Suprapubic skin (tissue), 4 donors: Measurements from ENCODE around the gene FTCDNL1. TPM values are rescaled to one million over a fixed set of nuclear protein-coding genes. Genes with fewer than 3 reads are reported as not detected.

ENCODE experiments used
- DNase-seq, 2 donors: peaks; one replicate each; pipeline ENCODE4 v3.0.0-alpha.2; 2019; ENCODE audit warnings: low spot score in 2 of 2
- H3K27ac ChIP-seq: fragments of 200-600 bp; sonication (generic); one replicate; pipeline ENCODE4 v1.5.1; 2019
- H3K27me3 ChIP-seq: fragments of 200-600 bp; sonication (generic); one replicate; pipeline ENCODE4 v1.5.1; 2019
- H3K36me3 ChIP-seq: fragments of 200-600 bp; sonication (generic); one replicate; pipeline ENCODE4 v1.5.1; 2019
- H3K4me1 ChIP-seq: fragments of 200-600 bp; sonication (generic); one replicate; pipeline ENCODE4 v1.5.1; 2019
- H3K4me3 ChIP-seq: fragments of 200-600 bp; sonication (generic); one replicate; pipeline ENCODE4 v1.5.1; 2019; ENCODE audit warnings: mild to moderate bottlenecking
- H3K9me3 ChIP-seq: fragments of 200-600 bp; sonication (generic); one replicate; pipeline ENCODE4 v1.5.1; 2019
- CTCF ChIP-seq, 2 donors: fragments of 200-600 bp in 1 of 2; fragments of 450-650 bp in 1 of 2; sonication (generic) in 1 of 2; IDR thresholded peaks; one replicate each; pipeline ENCODE4 v1.5.1; 2016 to 2019; ENCODE audit warnings: antibody characterized with exemption in 2 of 2, mild to moderate bottlenecking in 1 of 2, moderate library complexity in 1 of 2
- EP300 ChIP-seq: sonication (generic); formaldehyde crosslinking; IDR thresholded peaks from one replicate; pipeline ENCODE4 v1.6.1; 2017; ENCODE audit warnings: antibody characterized with exemption
- POLR2A ChIP-seq, 2 donors: fragments of 450-650 bp; IDR thresholded peaks; one replicate each; pipeline ENCODE4 v1.6.1; 2017; ENCODE audit warnings: antibody characterized with exemption in 2 of 2, mild to moderate bottlenecking in 2 of 2, moderate library complexity in 2 of 2
- POLR2AphosphoS5 ChIP-seq, 3 donors: sonication (generic); formaldehyde crosslinking; IDR thresholded peaks; one replicate each; pipeline ENCODE4 v1.6.1; 2017; ENCODE audit warnings: antibody characterized with exemption in 3 of 3
- WGBS: methylation state at CpG from one replicate; pipeline ENCODE4 v1.1.5; 2018; 5-methylcytosine and 5-hydroxymethylcytosine counted together
- total RNA-seq, 4 donors: library from RNA; depleted of rRNA; stranded (reverse); fragments of >200 nt; gene quantifications; one replicate each; pipeline ENCODE4 v1.1.0, GENCODE V29; 2016

The FTCDNL1 gene
- total RNA-seq, 4 donors from 2014 or later: 2.8 to 7.3 (median 5.5) TPM

DNA sequence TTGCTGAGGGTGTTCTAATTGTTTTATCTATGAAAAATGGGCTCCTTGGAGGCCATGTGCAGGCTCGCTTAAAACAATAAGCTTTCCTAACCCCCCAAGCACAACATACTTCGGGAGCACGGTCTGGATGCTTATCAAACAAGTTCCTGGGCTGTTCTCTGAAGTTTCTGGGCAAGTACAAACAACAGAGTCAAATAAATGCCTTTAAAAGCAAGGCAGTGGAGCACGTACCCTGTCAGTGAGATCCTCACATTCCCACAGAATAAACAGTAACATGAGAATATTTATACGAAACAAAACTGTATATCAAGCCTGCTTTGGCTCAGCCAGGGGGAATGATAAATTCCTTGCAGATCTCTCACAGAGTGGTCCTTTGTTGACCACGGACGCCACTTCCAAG is 44.8 kb downstream of the FTCDNL1 start:
- Histone ChIP-seq H3K4me3 (no peak overlapping the region), H3K36me3 (no peaks in the 10 kb centered on the region), H3K27me3 (no peaks in the 10 kb centered on the region), H3K4me1 (no peaks in the 10 kb centered on the region), H3K9me3 (no peaks in the 10 kb centered on the region), H3K27ac (no peak overlapping the region)
- no peak for DNase-seq
- no peak for TF ChIP-seq CTCF (IDR thresholded peaks at IDR 0.05)
- TF ChIP-seq EP300: no peak
- no peak for TF ChIP-seq POLR2A (IDR thresholded peaks at IDR 0.05)
- TF ChIP-seq POLR2AphosphoS5 (IDR thresholded peaks at IDR 0.05): no peak
- WGBS: 70% methylated on average over 7 of the region's 7 CpGs

DNA sequence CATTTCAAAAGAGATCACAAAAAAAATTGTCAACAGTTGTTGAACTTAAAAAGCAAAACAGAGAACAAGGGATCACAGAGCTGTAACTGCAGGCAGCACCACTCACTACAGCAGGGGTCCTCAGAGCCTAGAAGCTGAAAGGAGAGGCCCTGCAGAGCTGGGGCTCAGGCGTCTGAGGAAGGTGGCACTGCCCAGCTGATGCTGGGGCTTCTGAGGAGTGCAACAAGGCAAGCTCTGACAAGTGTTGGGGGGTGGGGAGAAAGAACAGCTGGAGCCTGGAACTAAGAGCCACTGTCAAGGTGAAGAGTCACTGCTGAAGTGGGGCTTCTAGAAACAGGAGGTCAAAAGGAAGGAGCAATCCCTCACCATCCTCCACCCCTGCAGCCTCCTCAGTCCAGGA is 46.2 kb downstream of the FTCDNL1 start:
- no peaks in the 10 kb centered on the region for H3K36me3 ChIP-seq
- no peak for DNase-seq

GRCh38 chr2:199798831-199799580 is 52.0 kb downstream of the FTCDNL1 start:
- H3K4me1 ChIP-seq: no peaks in the 10 kb centered on the region
- no peak for TF ChIP-seq EP300
- no peak for TF ChIP-seq POLR2A (IDR thresholded peaks at IDR 0.05)
- TF ChIP-seq POLR2AphosphoS5 (IDR thresholded peaks at IDR 0.05): no peak
- no peak for TF ChIP-seq CTCF (IDR thresholded peaks at IDR 0.05)
- DNase-seq: no peak
- no peak overlapping the region for H3K4me3 ChIP-seq
- H3K36me3 ChIP-seq: no peaks in the 10 kb centered on the region
- H3K9me3 ChIP-seq: no peaks in the 10 kb centered on the region
- H3K27ac ChIP-seq: no peak overlapping the region
- H3K27me3 ChIP-seq: no peaks in the 10 kb centered on the region
- 38% methylated on average over 10 of the region's 10 CpGs for WGBS

More for the DNA sequence above, 46.2 kb downstream of the FTCDNL1 start:
- Histone ChIP-seq H3K9me3 (no peaks in the 10 kb centered on the region), H3K27me3 (no peaks in the 10 kb centered on the region), H3K4me1 (no peaks in the 10 kb centered on the region), H3K27ac (no peak overlapping the region), H3K4me3 (no peak overlapping the region)
- 58% methylated on average over 1 of the region's 1 CpG for WGBS
- no peak for TF ChIP-seq POLR2AphosphoS5 (IDR thresholded peaks at IDR 0.05)
- TF ChIP-seq CTCF (IDR thresholded peaks at IDR 0.05): no peak
- TF ChIP-seq EP300: no peak
- TF ChIP-seq POLR2A (IDR thresholded peaks at IDR 0.05): no peak

GRCh38 chr2:199797431-199798403 is 53.3 kb downstream of the FTCDNL1 start:
- Histone ChIP-seq H3K27me3 (no peaks in the 10 kb centered on the region), H3K27ac (no peak overlapping the region), H3K9me3 (no peaks in the 10 kb centered on the region), H3K4me3 (no peak overlapping the region), H3K4me1 (no peaks in the 10 kb centered on the region), H3K36me3 (no peaks in the 10 kb centered on the region)
- no peak for TF ChIP-seq POLR2A (IDR thresholded peaks at IDR 0.05)
- TF ChIP-seq CTCF (IDR thresholded peaks at IDR 0.05): no peak
- WGBS: 46% methylated on average over 4 of the region's 4 CpGs
- DNase-seq: no peak

DNA sequence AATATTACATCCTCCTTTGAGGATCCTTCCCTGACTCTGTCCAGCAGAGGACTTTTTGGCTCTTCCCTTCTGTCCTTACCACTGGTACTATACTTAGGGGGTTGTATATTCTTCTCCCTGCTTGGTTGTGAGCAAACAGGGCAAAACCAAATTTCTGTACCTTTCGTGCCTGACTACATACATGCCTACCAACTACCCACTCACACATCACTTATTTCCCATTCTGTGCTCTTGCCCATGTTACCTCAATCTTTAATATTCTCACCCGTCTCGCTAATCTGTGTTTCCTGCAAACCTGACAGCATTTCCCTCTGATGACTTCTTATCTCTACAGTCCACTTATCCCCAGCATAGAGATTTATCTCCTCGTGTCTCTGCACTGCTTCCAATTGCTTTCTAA is 58.6 kb downstream of the FTCDNL1 start:
- no peak for DNase-seq
- H3K4me1 ChIP-seq: no peaks in the 10 kb centered on the region
- H3K4me3 ChIP-seq: no peak overlapping the region
- no peaks in the 10 kb centered on the region for H3K27me3 ChIP-seq
- no peaks in the 10 kb centered on the region for H3K36me3 ChIP-seq
- TF ChIP-seq POLR2A (IDR thresholded peaks at IDR 0.05): no peak
- TF ChIP-seq POLR2AphosphoS5 (IDR thresholded peaks at IDR 0.05): no peak
- TF ChIP-seq CTCF (IDR thresholded peaks at IDR 0.05): no peak
- no peak for TF ChIP-seq EP300
- no peak overlapping the region for H3K27ac ChIP-seq
- no peaks in the 10 kb centered on the region for H3K9me3 ChIP-seq
- 78% methylated on average over 4 of the region's 4 CpGs for WGBS
